IPS-20b (cell line): ENCODE data around the gene TRIM42.

Source experiments
- H3K27ac ChIP-seq: one replicate; pipeline ENCODE4 v1.5.1; 2013; ENCODE audit warnings: low read length
- H3K27me3 ChIP-seq: 2 replicates; pipeline ENCODE4 v1.6.1; 2013; ENCODE audit warnings: mild to moderate bottlenecking, low read length, inconsistent platforms; ENCODE audit not compliant: insufficient read depth
- H3K36me3 ChIP-seq: 2 replicates; pipeline ENCODE4 v1.6.1; 2013; ENCODE audit warnings: low read depth, mild to moderate bottlenecking, inconsistent platforms, low read length, moderate library complexity; ENCODE audit not compliant: insufficient read depth
- H3K4me1 ChIP-seq: 2 replicates; pipeline ENCODE4 v1.6.1; 2013; ENCODE audit warnings: mild to moderate bottlenecking, control low read depth, inconsistent platforms, low read length, moderate library complexity; ENCODE audit not compliant: insufficient read depth
- H3K4me3 ChIP-seq: 2 replicates; pipeline ENCODE4 v1.5.1; 2013; ENCODE audit warnings: mild to moderate bottlenecking, low read length, inconsistent platforms
- H3K9ac ChIP-seq: 2 replicates; pipeline ENCODE4 v1.6.1; 2013; ENCODE audit warnings: low read depth, mild to moderate bottlenecking, inconsistent platforms, low read length, moderate library complexity
- H3K9me3 ChIP-seq: 2 replicates; pipeline ENCODE4 v1.6.1; 2013; ENCODE audit warnings: mild to moderate bottlenecking, low read depth, low read length, inconsistent platforms; ENCODE audit not compliant: insufficient read depth

Gene TRIM42

GRCh38 chr3:140677764-140678163, at the start of gene TRIM42:
TSS of gene TRIM42 (plus strand) at chr3:140678064. CDS start at chr3:140678230, 166 bp downstream.
- no peak within 1 kb of the TSS for H3K9ac ChIP-seq
- H3K9me3 ChIP-seq: no peaks in the 10 kb centered on the region
- no peaks in the 10 kb centered on the region for H3K36me3 ChIP-seq
- no peaks in the 10 kb centered on the region for H3K4me1 ChIP-seq
- no peak within 1 kb of the TSS for H3K4me3 ChIP-seq
- H3K27me3 ChIP-seq: no peaks in the 10 kb centered on the region
- H3K27ac ChIP-seq: no peak within 1 kb of the TSS

- no peak overlapping the region for H3K27ac ChIP-seq
- H3K9me3 ChIP-seq: no peaks in the 10 kb centered on the region
- no peaks in the 10 kb centered on the region for H3K36me3 ChIP-seq
- no peaks in the 10 kb centered on the region for H3K27me3 ChIP-seq
- H3K4me3 ChIP-seq: no peak overlapping the region
- no peaks in the 10 kb centered on the region for H3K4me1 ChIP-seq
- no peak overlapping the region for H3K9ac ChIP-seq
These were observed 49.3 kb upstream of the TRIM42 start for GRCh38 chr3:140628606-140629005.

- Histone ChIP-seq H3K27me3 (no peaks in the 10 kb centered on the region), H3K27ac (no peak overlapping the region), H3K36me3 (no peaks in the 10 kb centered on the region)
These were observed 48.3 kb upstream of the TRIM42 start for GRCh38 chr3:140629357-140630137.

GRCh38 chr3:140630366-140630765, 47.5 kb upstream of the TRIM42 start:
- Histone ChIP-seq H3K4me3 (no peak overlapping the region), H3K27ac (no peak overlapping the region), H3K36me3 (no peaks in the 10 kb centered on the region), H3K27me3 (no peaks in the 10 kb centered on the region), H3K9me3 (no peaks in the 10 kb centered on the region), H3K4me1 (no peaks in the 10 kb centered on the region), H3K9ac (no peak overlapping the region)

More at GRCh38 chr3:140629357-140630137, 48.3 kb upstream of the TRIM42 start:
- Histone ChIP-seq H3K9ac (no peak overlapping the region), H3K9me3 (no peaks in the 10 kb centered on the region), H3K4me1 (no peaks in the 10 kb centered on the region), H3K4me3 (no peak overlapping the region)

GRCh38 chr3:140630866-140631265, 47.0 kb upstream of the TRIM42 start:
- no peak overlapping the region for H3K4me3 ChIP-seq
- no peak overlapping the region for H3K27ac ChIP-seq
- H3K27me3 ChIP-seq: no peaks in the 10 kb centered on the region
- no peaks in the 10 kb centered on the region for H3K4me1 ChIP-seq
- no peak overlapping the region for H3K9ac ChIP-seq
- H3K9me3 ChIP-seq: no peaks in the 10 kb centered on the region
- no peaks in the 10 kb centered on the region for H3K36me3 ChIP-seq

- no peak overlapping the region for H3K9ac ChIP-seq
- no peaks in the 10 kb centered on the region for H3K4me1 ChIP-seq
- no peak overlapping the region for H3K4me3 ChIP-seq
- no peak overlapping the region for H3K27ac ChIP-seq
- H3K27me3 ChIP-seq: no peaks in the 10 kb centered on the region
- no peaks in the 10 kb centered on the region for H3K9me3 ChIP-seq
- H3K36me3 ChIP-seq: no peaks in the 10 kb centered on the region
These were observed 42.6 kb upstream of the TRIM42 start for GRCh38 chr3:140635276-140635675.

GRCh38 chr3:140636406-140637138, 41.3 kb upstream of the TRIM42 start:
- no peaks in the 10 kb centered on the region for H3K27me3 ChIP-seq
- H3K9ac ChIP-seq: no peak overlapping the region
- no peaks in the 10 kb centered on the region for H3K4me1 ChIP-seq
- H3K36me3 ChIP-seq: no peaks in the 10 kb centered on the region
- no peak overlapping the region for H3K4me3 ChIP-seq
- H3K27ac ChIP-seq: no peak overlapping the region
- no peaks in the 10 kb centered on the region for H3K9me3 ChIP-seq

- no peaks in the 10 kb centered on the region; the same call in 1 of the 2 replicates for H3K9me3 ChIP-seq
- no peak overlapping the region for H3K9ac ChIP-seq
- H3K4me1 ChIP-seq: no peaks in the 10 kb centered on the region
- H3K27me3 ChIP-seq: no peaks in the 10 kb centered on the region
- H3K4me3 ChIP-seq: no peak overlapping the region
- no peaks in the 10 kb centered on the region for H3K36me3 ChIP-seq
- H3K27ac ChIP-seq: no peak overlapping the region
These were observed 26.6 kb upstream of the TRIM42 start for GRCh38 chr3:140651287-140651686.

GRCh38 chr3:140655678-140656077, 22.2 kb upstream of the TRIM42 start:
- Histone ChIP-seq H3K4me3 (no peak overlapping the region), H3K9me3 (no peaks in the 10 kb centered on the region; the same call in 1 of the 2 replicates), H3K27ac (no peak overlapping the region)

GRCh38 chr3:140664111-140664510, 13.8 kb upstream of the TRIM42 start:
- H3K27me3 ChIP-seq: no peaks in the 10 kb centered on the region
- H3K36me3 ChIP-seq: no peaks in the 10 kb centered on the region
- H3K9me3 ChIP-seq: no peaks in the 10 kb centered on the region; the same call in 1 of the 2 replicates
- H3K4me3 ChIP-seq: no peak overlapping the region
- no peak overlapping the region for H3K9ac ChIP-seq
- no peaks in the 10 kb centered on the region for H3K4me1 ChIP-seq
- H3K27ac ChIP-seq: no peak overlapping the region

More at GRCh38 chr3:140655678-140656077, 22.2 kb upstream of the TRIM42 start:
- no peaks in the 10 kb centered on the region for H3K4me1 ChIP-seq
- H3K36me3 ChIP-seq: no peaks in the 10 kb centered on the region
- H3K27me3 ChIP-seq: no peaks in the 10 kb centered on the region
- H3K9ac ChIP-seq: no peak overlapping the region

GRCh38 chr3:140682586-140682985, 4.7 kb downstream of the TRIM42 start:
- no peak overlapping the region for H3K9ac ChIP-seq

GRCh38 chr3:140686128-140686527, 8.3 kb downstream of the TRIM42 start:
- Histone ChIP-seq H3K4me3 (no peak overlapping the region), H3K4me1 (no peaks in the 10 kb centered on the region), H3K27ac (no peak overlapping the region), H3K27me3 (no peaks in the 10 kb centered on the region), H3K9me3 (no peaks in the 10 kb centered on the region), H3K36me3 (no peaks in the 10 kb centered on the region), H3K9ac (no peak overlapping the region)

More at GRCh38 chr3:140682586-140682985, 4.7 kb downstream of the TRIM42 start:
- H3K36me3 ChIP-seq: no peaks in the 10 kb centered on the region
- H3K27me3 ChIP-seq: no peaks in the 10 kb centered on the region
- no peak overlapping the region for H3K4me3 ChIP-seq
- H3K9me3 ChIP-seq: no peaks in the 10 kb centered on the region
- no peak overlapping the region for H3K27ac ChIP-seq
- H3K4me1 ChIP-seq: no peaks in the 10 kb centered on the region
